Astrocyte (in vitro differentiated cells and primary cell): ENCODE data around the gene NCDN. TPM values are rescaled to one million over a fixed set of nuclear protein-coding genes. Genes with fewer than 3 reads are reported as not detected.

Experiments used
- DNase-seq: peaks from one replicate; pipeline ENCODE4 v3.0.0-alpha.2; 2010; ENCODE audit warnings: low read depth
- FAIRE-seq: peaks from 2 replicates; lab custom pipeline; 2011; peaks lifted over from hg19 to GRCh38; lab: Jason Lieb, UNC
- H2AFZ ChIP-seq: 2 replicates; pipeline ENCODE4 v1.6.0; 2012; ENCODE audit warnings: low read depth, low read length, inconsistent platforms
- H3K27ac ChIP-seq: 2 replicates; pipeline ENCODE4 v1.5.1; 2011; ENCODE audit warnings: low read depth, low read length, inconsistent platforms
- H3K27me3 ChIP-seq: 2 replicates; pipeline ENCODE4 v1.6.0; 2011; ENCODE audit warnings: low read length, inconsistent platforms; ENCODE audit not compliant: insufficient read depth
- H3K36me3 ChIP-seq: 2 replicates; pipeline ENCODE4 v1.5.1; 2011; ENCODE audit warnings: low read length, inconsistent platforms; ENCODE audit not compliant: insufficient read depth
- H3K4me1 ChIP-seq: 2 replicates; pipeline ENCODE4 v1.5.1; 2011; ENCODE audit warnings: low read length, inconsistent platforms; ENCODE audit not compliant: insufficient read depth
- H3K4me2 ChIP-seq: 2 replicates; pipeline ENCODE4 v1.6.0; 2012; ENCODE audit warnings: low read length, inconsistent platforms
- H3K4me3 ChIP-seq: 2 replicates; pipeline ENCODE4 v1.5.1; 2011; ENCODE audit warnings: low read depth, mild to moderate bottlenecking, low read length, inconsistent platforms; ENCODE audit not compliant: insufficient read depth
- H3K79me2 ChIP-seq: 2 replicates; pipeline ENCODE4 v1.6.0; 2012; ENCODE audit warnings: mild to moderate bottlenecking, low read length, inconsistent platforms; ENCODE audit not compliant: insufficient read depth
- H3K9ac ChIP-seq: 2 replicates; pipeline ENCODE4 v1.6.0; 2012; ENCODE audit warnings: mild to moderate bottlenecking, low read length, inconsistent platforms
- H3K9me3 ChIP-seq: 2 replicates; pipeline ENCODE4 v1.5.1; 2012; ENCODE audit warnings: low read depth, mild to moderate bottlenecking, low read length, inconsistent platforms; ENCODE audit not compliant: insufficient read depth
- H4K20me1 ChIP-seq: 2 replicates; pipeline ENCODE4 v1.6.0; 2012; ENCODE audit warnings: low read length, inconsistent platforms; ENCODE audit not compliant: insufficient read depth
- H3K27ac Mint-ChIP-seq: one replicate; pipeline ENCODE4 v1.8.0; 2021; ENCODE audit warnings: mild to moderate bottlenecking, mixed read lengths; ENCODE audit not compliant: unreplicated experiment
- H3K27me3 Mint-ChIP-seq: one replicate; pipeline ENCODE4 v1.8.0; 2021; ENCODE audit warnings: low read depth, mixed read lengths; ENCODE audit not compliant: unreplicated experiment
- H3K36me3 Mint-ChIP-seq: one replicate; pipeline ENCODE4 v1.8.0; 2021; ENCODE audit warnings: low read depth, mixed read lengths; ENCODE audit not compliant: unreplicated experiment
- H3K4me1 Mint-ChIP-seq: one replicate; pipeline ENCODE4 v1.8.0; 2021; ENCODE audit warnings: low read depth, mixed read lengths; ENCODE audit not compliant: unreplicated experiment
- H3K4me3 Mint-ChIP-seq: one replicate; pipeline ENCODE4 v1.8.0; 2021; ENCODE audit warnings: mild to moderate bottlenecking, moderate library complexity, mixed read lengths; ENCODE audit not compliant: unreplicated experiment
- H3K9me3 Mint-ChIP-seq: one replicate; pipeline ENCODE4 v1.8.0; 2021; ENCODE audit warnings: mild to moderate bottlenecking, mixed read lengths; ENCODE audit not compliant: unreplicated experiment
- EZH2 ChIP-seq: IDR thresholded peaks from 2 replicates; pipeline ENCODE4 v1.6.1; 2012; ENCODE audit warnings: mild to moderate bottlenecking, low read length, inconsistent platforms; ENCODE audit not compliant: insufficient read depth
- total RNA-seq: library from RNA; stranded (reverse); gene quantifications from 2 replicates; pipeline ENCODE4 v1.2.1, GENCODE V29; 2021
- TF ChIP-seq, protein P1 (sequence below): IDR thresholded peaks from 2 replicates; pipeline ENCODE4 v1.5.1; 2011; ENCODE audit warnings: low read depth, mild to moderate bottlenecking, inconsistent platforms, low read length, moderate library complexity; ENCODE audit not compliant: insufficient read depth

Gene NCDN
- total RNA-seq, 1 donor from 2014 or later, result 42.1 TPM

GRCh38 chr1:35567947-35568558 is 10.5 kb downstream of the NCDN start:
- H3K27ac ChIP-seq, result no peak overlapping the region
- no peak for FAIRE-seq
- H2AFZ ChIP-seq, result no peak overlapping the region
- Mint-ChIP-seq H3K27ac (peak overlapping the region; percentile 16), H3K4me1 (peaks cover 21% of the 10 kb centered on the region), H3K36me3 (peaks cover 3% of the 10 kb centered on the region), H3K4me3 (no peak overlapping the region), H3K9me3 (no peaks in the 10 kb centered on the region), H3K27me3 (peaks cover 29% of the 10 kb centered on the region)
- no peaks in the 10 kb centered on the region for H3K79me2 ChIP-seq
- no peak for DNase-seq
- H3K27me3 ChIP-seq, result peaks cover 21% of the 10 kb centered on the region
- H3K4me1 ChIP-seq, result peaks cover 5% of the 10 kb centered on the region
- H3K4me3 ChIP-seq, result no peak overlapping the region
- no peak overlapping the region for H3K4me2 ChIP-seq
- peaks cover 65% of the 10 kb centered on the region for H4K20me1 ChIP-seq
- TF ChIP-seq, protein P1, sequence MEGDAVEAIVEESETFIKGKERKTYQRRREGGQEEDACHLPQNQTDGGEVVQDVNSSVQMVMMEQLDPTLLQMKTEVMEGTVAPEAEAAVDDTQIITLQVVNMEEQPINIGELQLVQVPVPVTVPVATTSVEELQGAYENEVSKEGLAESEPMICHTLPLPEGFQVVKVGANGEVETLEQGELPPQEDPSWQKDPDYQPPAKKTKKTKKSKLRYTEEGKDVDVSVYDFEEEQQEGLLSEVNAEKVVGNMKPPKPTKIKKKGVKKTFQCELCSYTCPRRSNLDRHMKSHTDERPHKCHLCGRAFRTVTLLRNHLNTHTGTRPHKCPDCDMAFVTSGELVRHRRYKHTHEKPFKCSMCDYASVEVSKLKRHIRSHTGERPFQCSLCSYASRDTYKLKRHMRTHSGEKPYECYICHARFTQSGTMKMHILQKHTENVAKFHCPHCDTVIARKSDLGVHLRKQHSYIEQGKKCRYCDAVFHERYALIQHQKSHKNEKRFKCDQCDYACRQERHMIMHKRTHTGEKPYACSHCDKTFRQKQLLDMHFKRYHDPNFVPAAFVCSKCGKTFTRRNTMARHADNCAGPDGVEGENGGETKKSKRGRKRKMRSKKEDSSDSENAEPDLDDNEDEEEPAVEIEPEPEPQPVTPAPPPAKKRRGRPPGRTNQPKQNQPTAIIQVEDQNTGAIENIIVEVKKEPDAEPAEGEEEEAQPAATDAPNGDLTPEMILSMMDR, result no peak
- TF ChIP-seq EZH2, result no peak
- no peaks in the 10 kb centered on the region for H3K9me3 ChIP-seq
- peaks cover 2% of the 10 kb centered on the region for H3K36me3 ChIP-seq
- H3K9ac ChIP-seq, result no peak overlapping the region

- DNase-seq (no peak), FAIRE-seq (peak; percentile 62)
- H3K36me3 ChIP-seq, result no peaks in the 10 kb centered on the region
- H3K4me2 ChIP-seq, result no peak overlapping the region
- H3K9ac ChIP-seq, result no peak overlapping the region
- peaks cover 3% of the 10 kb centered on the region for H3K36me3 Mint-ChIP-seq
- no peak overlapping the region for H3K27ac Mint-ChIP-seq
- no peak for TF ChIP-seq EZH2
- TF ChIP-seq, protein P1, result peak; percentile 93
- peaks cover 21% of the 10 kb centered on the region for H3K4me1 Mint-ChIP-seq
- H2AFZ ChIP-seq, result no peak overlapping the region
- H3K4me3 ChIP-seq, result no peak overlapping the region
- peaks cover 31% of the 10 kb centered on the region for H3K27me3 Mint-ChIP-seq
- no peaks in the 10 kb centered on the region for H3K9me3 ChIP-seq
- no peaks in the 10 kb centered on the region for H3K79me2 ChIP-seq
- peaks cover 30% of the 10 kb centered on the region for H3K27me3 ChIP-seq
- H3K27ac ChIP-seq, result no peak overlapping the region
- H3K4me1 ChIP-seq, result peaks cover 8% of the 10 kb centered on the region
- H4K20me1 ChIP-seq, result peaks cover 57% of the 10 kb centered on the region
- no peak overlapping the region for H3K4me3 Mint-ChIP-seq
- H3K9me3 Mint-ChIP-seq, result no peaks in the 10 kb centered on the region
Observed at GRCh38 chr1:35568975-35569395, 11.4 kb downstream of the NCDN start.

- H3K4me2 ChIP-seq, result no peak overlapping the region
- Mint-ChIP-seq H3K4me3 (no peak overlapping the region), H3K9me3 (no peaks in the 10 kb centered on the region), H3K36me3 (peaks cover 1% of the 10 kb centered on the region), H3K4me1 (peaks cover 21% of the 10 kb centered on the region), H3K27ac (no peak overlapping the region), H3K27me3 (peaks cover 34% of the 10 kb centered on the region)
- H3K79me2 ChIP-seq, result no peaks in the 10 kb centered on the region
- H3K9ac ChIP-seq, result no peak overlapping the region
- no peak for FAIRE-seq
- H3K4me1 ChIP-seq, result peaks cover 8% of the 10 kb centered on the region
- peaks cover 40% of the 10 kb centered on the region for H3K27me3 ChIP-seq
- no peak overlapping the region for H2AFZ ChIP-seq
- peak; percentile 54 for DNase-seq
- H3K27ac ChIP-seq, result no peak overlapping the region
- no peaks in the 10 kb centered on the region for H3K9me3 ChIP-seq
- TF ChIP-seq, protein P1, result no peak
- no peak for TF ChIP-seq EZH2
- peaks cover 48% of the 10 kb centered on the region for H4K20me1 ChIP-seq
- no peaks in the 10 kb centered on the region for H3K36me3 ChIP-seq
- H3K4me3 ChIP-seq, result no peak overlapping the region
Observed at GRCh38 chr1:35569936-35570335, 12.3 kb downstream of the NCDN start.
